SH-SY5Y (cell line): Measurements from ENCODE around the gene HOXA10.

Experiments
- GATA2 ChIP-seq: IDR thresholded peaks from 2 replicates; pipeline ENCODE4 v1.6.1; 2011; ENCODE audit warnings: mild to moderate bottlenecking, low read depth, low read length
- GATA3 ChIP-seq: IDR thresholded peaks from 2 replicates; pipeline ENCODE4 v1.6.1; 2011; ENCODE audit warnings: low read depth, mild to moderate bottlenecking, low read length, moderate library complexity

DNA sequence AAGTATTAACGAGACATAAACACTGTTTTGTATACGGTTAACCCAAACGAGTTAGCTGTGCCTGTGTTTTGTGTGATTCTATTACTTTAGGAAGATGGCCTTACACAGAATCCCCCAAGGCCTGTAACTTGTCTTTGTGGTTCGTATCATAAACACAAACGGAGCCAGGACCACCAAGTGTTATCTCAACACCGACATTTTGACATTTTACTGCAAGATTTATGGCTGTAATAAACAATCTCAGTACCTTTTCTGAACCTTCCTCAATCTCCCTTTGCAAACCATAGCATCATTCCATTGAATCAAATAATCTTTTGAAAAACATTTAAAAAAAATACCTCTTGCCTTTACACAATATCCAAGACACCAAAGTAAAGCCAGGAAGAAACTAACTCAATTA, 41.1 kb downstream of the HOXA10 start:
- TF ChIP-seq GATA2 (no peak), GATA3 (no peak)
